HEK293 (cell line): ENCODE data around the gene CBX2.

Source experiments
- HOXD13 ChIP-seq: sonication (generic); formaldehyde crosslinking; IDR thresholded peaks from 2 replicates; pipeline ENCODE4 v1.8.0; 2022; ENCODE audit warnings: missing genetic modification reagents, borderline replicate concordance
- KLF16 ChIP-seq: fragments of 450-650 bp; formaldehyde crosslinking; IDR thresholded peaks from 2 replicates; pipeline ENCODE4 v1.5.1; 2017; ENCODE audit warnings: missing biosample characterization, missing genetic modification characterization
- SP2 ChIP-seq: fragments of 450-650 bp; formaldehyde crosslinking; IDR thresholded peaks from 2 replicates; pipeline ENCODE4 v1.5.1; 2016; ENCODE audit warnings: missing biosample characterization, missing genetic modification characterization
- SP7 ChIP-seq: fragments of 450-650 bp; formaldehyde crosslinking; IDR thresholded peaks from 2 replicates; pipeline ENCODE4 v1.5.1; 2016; ENCODE audit warnings: missing biosample characterization, missing genetic modification characterization
- ZBTB17 ChIP-seq: fragments of 450-650 bp; formaldehyde crosslinking; IDR thresholded peaks from 2 replicates; pipeline ENCODE4 v1.5.1; 2016; ENCODE audit warnings: missing biosample characterization, missing genetic modification characterization
- ZBTB21 ChIP-seq: fragments of 450-650 bp; formaldehyde crosslinking; IDR thresholded peaks from 2 replicates; pipeline ENCODE4 v1.5.1; 2017; ENCODE audit warnings: missing biosample characterization, missing genetic modification characterization
- ZBTB7A ChIP-seq: fragments of 450-650 bp; formaldehyde crosslinking; IDR thresholded peaks from 2 replicates; pipeline ENCODE4 v1.5.1; 2016; ENCODE audit warnings: low read depth, missing biosample characterization, missing genetic modification characterization
- ZNF202 ChIP-seq: fragments of 450-650 bp; formaldehyde crosslinking; IDR thresholded peaks from 2 replicates; pipeline ENCODE4 v1.5.1; 2016; ENCODE audit warnings: missing biosample characterization, missing genetic modification characterization, borderline replicate concordance
- ZNF266 ChIP-seq: fragments of 450-650 bp; formaldehyde crosslinking; IDR thresholded peaks from 2 replicates; pipeline ENCODE4 v1.5.1; 2016; ENCODE audit warnings: missing biosample characterization, missing genetic modification characterization, low read depth
- ZNF274 ChIP-seq, 2 experiments: fragments of 200-500 bp in 1 of 2; fragments of 450-650 bp in 1 of 2; sonication (Bioruptor generic) in 1 of 2; formaldehyde crosslinking in 1 of 2; IDR thresholded peaks; 2 replicates each; pipeline versions ENCODE4 v1.5.1 to v1.6.1; 2014 to 2016; ENCODE audit warnings: borderline replicate concordance in 1 of 2, inconsistent platforms in 1 of 2, low read length in 1 of 2, missing biosample characterization in 1 of 2, missing genetic modification characterization in 1 of 2
- ZNF354C ChIP-seq: fragments of 450-650 bp; formaldehyde crosslinking; IDR thresholded peaks from 2 replicates; pipeline ENCODE4 v1.5.1; 2016; ENCODE audit warnings: missing biosample characterization, missing genetic modification characterization, low read depth, borderline replicate concordance
- ZNF37A ChIP-seq: fragments of 450-650 bp; IDR thresholded peaks from 2 replicates; pipeline ENCODE4 v1.5.1; 2018; ENCODE audit warnings: missing biosample characterization, missing genetic modification characterization
- ZNF394 ChIP-seq: fragments of 450-650 bp; formaldehyde crosslinking; IDR thresholded peaks from 2 replicates; pipeline ENCODE4 v1.5.1; 2016; ENCODE audit warnings: missing biosample characterization, missing genetic modification characterization, mild to moderate bottlenecking, moderate library complexity, borderline replicate concordance
- ZNF560 ChIP-seq: fragments of 450-650 bp; formaldehyde crosslinking; IDR thresholded peaks from 2 replicates; pipeline ENCODE4 v1.5.1; 2017; ENCODE audit warnings: missing biosample characterization, missing genetic modification characterization, borderline replicate concordance
- ZNF624 ChIP-seq: fragments of 450-650 bp; formaldehyde crosslinking; IDR thresholded peaks from 2 replicates; pipeline ENCODE4 v1.5.1; 2017; ENCODE audit warnings: missing biosample characterization, missing genetic modification characterization
- ZNF660 ChIP-seq: fragments of 450-650 bp; IDR thresholded peaks from 2 replicates; pipeline ENCODE4 v1.5.1; 2018; ENCODE audit warnings: missing biosample characterization, mild to moderate bottlenecking, missing genetic modification characterization
- ZNF701 ChIP-seq: fragments of 450-650 bp; formaldehyde crosslinking; IDR thresholded peaks from 2 replicates; pipeline ENCODE4 v1.5.1; 2016; ENCODE audit warnings: missing biosample characterization, missing genetic modification characterization
- ZNF776 ChIP-seq: fragments of 450-650 bp; formaldehyde crosslinking; IDR thresholded peaks from 2 replicates; pipeline ENCODE4 v1.5.0; 2017; ENCODE audit warnings: missing biosample characterization, missing genetic modification characterization, borderline replicate concordance
- ZNF785 ChIP-seq: fragments of 450-650 bp; formaldehyde crosslinking; IDR thresholded peaks from 2 replicates; pipeline ENCODE4 v1.5.1; 2016; ENCODE audit warnings: missing biosample characterization, missing genetic modification characterization
- ZNF791 ChIP-seq: fragments of 450-650 bp; formaldehyde crosslinking; IDR thresholded peaks from 2 replicates; pipeline ENCODE4 v1.5.1; 2016; ENCODE audit warnings: missing biosample characterization, missing genetic modification characterization
- ZSCAN23 ChIP-seq: fragments of 450-650 bp; formaldehyde crosslinking; IDR thresholded peaks from 2 replicates; pipeline ENCODE4 v1.5.1; 2016; ENCODE audit warnings: missing biosample characterization, missing genetic modification characterization
- TF ChIP-seq, protein P1 (sequence below): fragments of 450-650 bp; formaldehyde crosslinking; IDR thresholded peaks from 2 replicates; pipeline ENCODE4 v1.5.1; 2016; ENCODE audit warnings: missing biosample characterization, missing genetic modification characterization
- TF ChIP-seq, protein P2 (sequence below): fragments of 450-650 bp; formaldehyde crosslinking; IDR thresholded peaks from 2 replicates; pipeline ENCODE4 v1.5.1; 2016; ENCODE audit warnings: missing biosample characterization, missing genetic modification characterization
- TF ChIP-seq, protein P3 (sequence below): fragments of 450-650 bp; formaldehyde crosslinking; IDR thresholded peaks from 2 replicates; pipeline ENCODE4 v1.5.1; 2017; ENCODE audit warnings: missing biosample characterization, missing genetic modification characterization
- TF ChIP-seq, protein P4 (sequence below): fragments of 450-650 bp; formaldehyde crosslinking; IDR thresholded peaks from 2 replicates; pipeline ENCODE4 v1.5.1; 2016; ENCODE audit warnings: missing biosample characterization, missing genetic modification characterization
- TF ChIP-seq, protein P5 (sequence below): fragments of 450-650 bp; formaldehyde crosslinking; IDR thresholded peaks from 2 replicates; pipeline ENCODE4 v1.5.1; 2017; ENCODE audit warnings: missing biosample characterization, missing genetic modification characterization
- TF ChIP-seq, protein P6 (sequence below): sonication (generic); formaldehyde crosslinking; IDR thresholded peaks from 2 replicates; pipeline ENCODE4 v1.8.1; 2022; ENCODE audit warnings: mild to moderate bottlenecking, moderate library complexity, missing genetic modification reagents

The CBX2 gene

DNA sequence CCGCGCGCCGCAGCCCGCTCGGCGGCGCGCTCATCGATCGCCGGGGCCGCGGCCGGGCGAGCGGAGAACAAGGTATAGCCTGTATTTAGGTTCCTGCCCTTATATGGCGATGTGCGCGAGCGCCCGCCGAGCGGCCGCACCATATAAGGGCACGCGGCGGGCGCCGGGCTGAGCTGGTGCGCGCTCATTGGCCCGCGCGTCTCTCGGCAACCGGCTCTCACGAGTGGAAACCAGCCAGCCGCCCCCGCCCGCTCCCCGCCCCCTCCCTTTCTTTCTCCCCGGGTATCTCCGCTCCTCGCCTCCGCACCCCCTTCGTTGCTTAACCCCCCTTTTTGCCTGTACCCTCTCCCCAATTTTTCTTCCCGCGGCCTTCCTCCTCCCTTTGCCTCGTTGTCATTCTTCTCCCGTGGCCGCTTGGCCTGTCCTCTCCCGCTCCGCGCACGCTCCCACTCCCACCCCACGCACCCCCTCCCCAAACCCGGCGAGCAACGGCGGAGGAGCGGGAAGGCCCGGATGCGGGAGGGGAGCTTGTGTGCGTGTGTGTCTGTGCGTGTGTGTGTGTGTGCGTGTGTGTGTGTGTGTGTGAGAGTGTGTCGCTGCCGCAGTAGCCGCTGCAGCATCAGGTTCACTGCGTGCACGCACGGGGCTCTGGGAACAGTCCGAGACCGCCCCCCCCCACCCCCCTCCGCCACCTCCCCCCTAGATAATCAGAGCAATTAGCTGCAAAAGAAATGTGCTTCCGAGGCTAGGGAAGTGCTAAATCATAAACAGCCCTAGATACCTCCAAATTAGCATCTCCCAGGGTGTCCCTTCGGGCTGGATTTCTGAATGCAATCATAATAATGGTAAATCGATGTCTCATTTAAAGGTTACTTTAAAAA lies 32.4 kb downstream of the CBX2 start (continued):
- TF ChIP-seq, protein P1, sequence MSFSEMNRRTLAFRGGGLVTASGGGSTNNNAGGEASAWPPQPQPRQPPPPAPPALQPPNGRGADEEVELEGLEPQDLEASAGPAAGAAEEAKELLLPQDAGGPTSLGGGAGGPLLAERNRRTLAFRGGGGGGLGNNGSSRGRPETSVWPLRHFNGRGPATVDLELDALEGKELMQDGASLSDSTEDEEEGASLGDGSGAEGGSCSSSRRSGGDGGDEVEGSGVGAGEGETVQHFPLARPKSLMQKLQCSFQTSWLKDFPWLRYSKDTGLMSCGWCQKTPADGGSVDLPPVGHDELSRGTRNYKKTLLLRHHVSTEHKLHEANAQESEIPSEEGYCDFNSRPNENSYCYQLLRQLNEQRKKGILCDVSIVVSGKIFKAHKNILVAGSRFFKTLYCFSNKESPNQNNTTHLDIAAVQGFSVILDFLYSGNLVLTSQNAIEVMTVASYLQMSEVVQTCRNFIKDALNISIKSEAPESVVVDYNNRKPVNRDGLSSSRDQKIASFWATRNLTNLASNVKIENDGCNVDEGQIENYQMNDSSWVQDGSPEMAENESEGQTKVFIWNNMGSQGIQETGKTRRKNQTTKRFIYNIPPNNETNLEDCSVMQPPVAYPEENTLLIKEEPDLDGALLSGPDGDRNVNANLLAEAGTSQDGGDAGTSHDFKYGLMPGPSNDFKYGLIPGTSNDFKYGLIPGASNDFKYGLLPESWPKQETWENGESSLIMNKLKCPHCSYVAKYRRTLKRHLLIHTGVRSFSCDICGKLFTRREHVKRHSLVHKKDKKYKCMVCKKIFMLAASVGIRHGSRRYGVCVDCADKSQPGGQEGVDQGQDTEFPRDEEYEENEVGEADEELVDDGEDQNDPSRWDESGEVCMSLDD (tag by site-specific recombination), result peak; percentile 98
- TF ChIP-seq ZBTB7A (peak; percentile 96), ZNF660 (no peak), ZNF37A (no peak), ZNF560 (tag by site-specific recombination) (no peak), ZBTB21 (tag by site-specific recombination) (peak; percentile 19; the same call in 1 of the 2 replicates), HOXD13 (CRISPR knock-in tag) (no peak), ZBTB17 (tag by site-specific recombination) (peak; percentile 38), SP2 (peak; percentile 33), ZNF624 (tag by site-specific recombination) (no peak), ZSCAN23 (tag by site-specific recombination) (no peak), ZNF785 (tag by site-specific recombination) (peak; percentile 71; the same call in 1 of the 2 replicates), ZNF394 (peak; percentile 11; the same call in 1 of the 2 replicates), SP7 (peak; percentile 80), ZNF266 (tag by site-specific recombination) (no peak), KLF16 (peak; percentile 85), ZNF202 (tag by site-specific recombination) (no peak), ZNF354C (no peak), ZNF791 (tag by site-specific recombination) (no peak), ZNF701 (tag by site-specific recombination) (no peak), ZNF776 (no peak), ZNF274 (IDR thresholded peaks at IDR 0.05; ENCODE audit: low read length) (no peak), ZNF274 (tag by site-specific recombination; IDR thresholded peaks at IDR 0.05; ENCODE audit: borderline replicate concordance) (no peak)
- TF ChIP-seq, protein P2, sequence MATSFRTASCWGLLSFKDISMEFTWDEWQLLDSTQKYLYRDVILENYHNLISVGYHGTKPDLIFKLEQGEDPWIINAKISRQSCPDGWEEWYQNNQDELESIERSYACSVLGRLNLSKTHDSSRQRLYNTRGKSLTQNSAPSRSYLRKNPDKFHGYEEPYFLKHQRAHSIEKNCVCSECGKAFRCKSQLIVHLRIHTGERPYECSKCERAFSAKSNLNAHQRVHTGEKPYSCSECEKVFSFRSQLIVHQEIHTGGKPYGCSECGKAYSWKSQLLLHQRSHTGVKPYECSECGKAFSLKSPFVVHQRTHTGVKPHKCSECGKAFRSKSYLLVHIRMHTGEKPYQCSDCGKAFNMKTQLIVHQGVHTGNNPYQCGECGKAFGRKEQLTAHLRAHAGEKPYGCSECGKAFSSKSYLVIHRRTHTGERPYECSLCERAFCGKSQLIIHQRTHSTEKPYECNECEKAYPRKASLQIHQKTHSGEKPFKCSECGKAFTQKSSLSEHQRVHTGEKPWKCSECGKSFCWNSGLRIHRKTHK (tag by site-specific recombination), result no peak
- TF ChIP-seq, protein P3, sequence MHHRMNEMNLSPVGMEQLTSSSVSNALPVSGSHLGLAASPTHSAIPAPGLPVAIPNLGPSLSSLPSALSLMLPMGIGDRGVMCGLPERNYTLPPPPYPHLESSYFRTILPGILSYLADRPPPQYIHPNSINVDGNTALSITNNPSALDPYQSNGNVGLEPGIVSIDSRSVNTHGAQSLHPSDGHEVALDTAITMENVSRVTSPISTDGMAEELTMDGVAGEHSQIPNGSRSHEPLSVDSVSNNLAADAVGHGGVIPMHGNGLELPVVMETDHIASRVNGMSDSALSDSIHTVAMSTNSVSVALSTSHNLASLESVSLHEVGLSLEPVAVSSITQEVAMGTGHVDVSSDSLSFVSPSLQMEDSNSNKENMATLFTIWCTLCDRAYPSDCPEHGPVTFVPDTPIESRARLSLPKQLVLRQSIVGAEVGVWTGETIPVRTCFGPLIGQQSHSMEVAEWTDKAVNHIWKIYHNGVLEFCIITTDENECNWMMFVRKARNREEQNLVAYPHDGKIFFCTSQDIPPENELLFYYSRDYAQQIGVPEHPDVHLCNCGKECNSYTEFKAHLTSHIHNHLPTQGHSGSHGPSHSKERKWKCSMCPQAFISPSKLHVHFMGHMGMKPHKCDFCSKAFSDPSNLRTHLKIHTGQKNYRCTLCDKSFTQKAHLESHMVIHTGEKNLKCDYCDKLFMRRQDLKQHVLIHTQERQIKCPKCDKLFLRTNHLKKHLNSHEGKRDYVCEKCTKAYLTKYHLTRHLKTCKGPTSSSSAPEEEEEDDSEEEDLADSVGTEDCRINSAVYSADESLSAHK (tag by site-specific recombination), result 0 out of 2 replicates have a peak, but pooled peaks have one; percentile 15
- TF ChIP-seq, protein P4, sequence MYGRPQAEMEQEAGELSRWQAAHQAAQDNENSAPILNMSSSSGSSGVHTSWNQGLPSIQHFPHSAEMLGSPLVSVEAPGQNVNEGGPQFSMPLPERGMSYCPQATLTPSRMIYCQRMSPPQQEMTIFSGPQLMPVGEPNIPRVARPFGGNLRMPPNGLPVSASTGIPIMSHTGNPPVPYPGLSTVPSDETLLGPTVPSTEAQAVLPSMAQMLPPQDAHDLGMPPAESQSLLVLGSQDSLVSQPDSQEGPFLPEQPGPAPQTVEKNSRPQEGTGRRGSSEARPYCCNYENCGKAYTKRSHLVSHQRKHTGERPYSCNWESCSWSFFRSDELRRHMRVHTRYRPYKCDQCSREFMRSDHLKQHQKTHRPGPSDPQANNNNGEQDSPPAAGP, result peak; percentile 91
- TF ChIP-seq, protein P5, sequence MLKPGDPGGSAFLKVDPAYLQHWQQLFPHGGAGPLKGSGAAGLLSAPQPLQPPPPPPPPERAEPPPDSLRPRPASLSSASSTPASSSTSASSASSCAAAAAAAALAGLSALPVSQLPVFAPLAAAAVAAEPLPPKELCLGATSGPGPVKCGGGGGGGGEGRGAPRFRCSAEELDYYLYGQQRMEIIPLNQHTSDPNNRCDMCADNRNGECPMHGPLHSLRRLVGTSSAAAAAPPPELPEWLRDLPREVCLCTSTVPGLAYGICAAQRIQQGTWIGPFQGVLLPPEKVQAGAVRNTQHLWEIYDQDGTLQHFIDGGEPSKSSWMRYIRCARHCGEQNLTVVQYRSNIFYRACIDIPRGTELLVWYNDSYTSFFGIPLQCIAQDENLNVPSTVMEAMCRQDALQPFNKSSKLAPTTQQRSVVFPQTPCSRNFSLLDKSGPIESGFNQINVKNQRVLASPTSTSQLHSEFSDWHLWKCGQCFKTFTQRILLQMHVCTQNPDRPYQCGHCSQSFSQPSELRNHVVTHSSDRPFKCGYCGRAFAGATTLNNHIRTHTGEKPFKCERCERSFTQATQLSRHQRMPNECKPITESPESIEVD, result peak; percentile 54
- TF ChIP-seq, protein P6, sequence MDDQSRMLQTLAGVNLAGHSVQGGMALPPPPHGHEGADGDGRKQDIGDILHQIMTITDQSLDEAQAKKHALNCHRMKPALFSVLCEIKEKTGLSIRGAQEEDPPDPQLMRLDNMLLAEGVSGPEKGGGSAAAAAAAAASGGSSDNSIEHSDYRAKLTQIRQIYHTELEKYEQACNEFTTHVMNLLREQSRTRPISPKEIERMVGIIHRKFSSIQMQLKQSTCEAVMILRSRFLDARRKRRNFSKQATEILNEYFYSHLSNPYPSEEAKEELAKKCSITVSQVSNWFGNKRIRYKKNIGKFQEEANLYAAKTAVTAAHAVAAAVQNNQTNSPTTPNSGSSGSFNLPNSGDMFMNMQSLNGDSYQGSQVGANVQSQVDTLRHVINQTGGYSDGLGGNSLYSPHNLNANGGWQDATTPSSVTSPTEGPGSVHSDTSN (CRISPR knock-in tag), result no peak
